OCI-LY3 (cell line): ENCODE data around the gene SUSD4.
"Not testable (repeated sequence)": the region's sequence is repeated elsewhere in the genome, so short reads cannot be mapped to it uniquely, and the experiment has no call there.

Experiments
- H2AFZ ChIP-seq: fragments of 200-600, 300-600 bp; shearing (Covaris generic); 2 replicates; pipeline ENCODE4 v1.6.0; 2014; ENCODE audit warnings: antibody characterized with exemption, low read depth, low read length
- H3K27ac ChIP-seq: fragments of 200-600, 300-600 bp; sonication (generic); 2 replicates; pipeline ENCODE4 v1.5.1; 2014; ENCODE audit warnings: mild to moderate bottlenecking, low read length, moderate library complexity, mixed read lengths
- H3K27me3 ChIP-seq: fragments of 200-600, 300-600 bp; sonication (generic); 2 replicates; pipeline ENCODE4 v1.6.1; 2014; ENCODE audit warnings: low read depth, low read length, mixed read lengths
- H3K36me3 ChIP-seq: fragments of 200-600, 300-600 bp; sonication (generic); replicated peaks from 2 replicates; pipeline ENCODE3; 2014; ENCODE audit warnings: low read depth, low read length, mixed read lengths
- H3K4me1 ChIP-seq: fragments of 300-600, 200-600 bp; sonication (generic); 2 replicates; pipeline ENCODE4 v1.6.1; 2014; ENCODE audit warnings: low read length, mixed read lengths
- H3K4me2 ChIP-seq: fragments of 200-600, 300-600 bp; sonication (generic); 2 replicates; pipeline ENCODE4 v1.6.1; 2014; ENCODE audit warnings: low read length, mixed read lengths
- H3K4me3 ChIP-seq: fragments of 300-600, 200-600 bp; sonication (generic); 2 replicates; pipeline ENCODE4 v1.5.1; 2014; ENCODE audit warnings: antibody characterized with exemption, mild to moderate bottlenecking, low read length, moderate library complexity
- H3K79me2 ChIP-seq: fragments of 300-600, 200-600 bp; shearing (Covaris generic); 2 replicates; pipeline ENCODE4 v1.6.1; 2014; ENCODE audit warnings: mild to moderate bottlenecking, low read length, mixed read lengths
- H3K9ac ChIP-seq: fragments of 300-600, 200-600 bp; shearing (Covaris generic); 2 replicates; pipeline ENCODE4 v1.6.0; 2014; ENCODE audit warnings: mild to moderate bottlenecking, low read length, moderate library complexity
- H3K9me3 ChIP-seq: fragments of 200-600, 300-600 bp; shearing (Covaris generic); 2 replicates; pipeline ENCODE4 v1.6.1; 2014; ENCODE audit warnings: low read length, mixed read lengths; ENCODE audit not compliant: insufficient read depth
- H4K20me1 ChIP-seq: fragments of 200-600, 300-600 bp; sonication (generic); 2 replicates; pipeline ENCODE4 v1.6.1; 2016; ENCODE audit warnings: low read length, mixed read lengths; ENCODE audit not compliant: insufficient read depth
- CTCF ChIP-seq: fragments of 200-600, 300-600 bp; sonication (generic); IDR thresholded peaks from 2 replicates; pipeline ENCODE4 v1.5.1; 2014; ENCODE audit warnings: antibody characterized with exemption, low read length, low read depth
- EZH2phosphoT487 ChIP-seq: fragments of 200-600 bp; shearing (Covaris generic); IDR thresholded peaks from 2 replicates; pipeline ENCODE4 v1.6.1; 2018; ENCODE audit warnings: antibody characterized with exemption, mixed run types, low read depth

Gene SUSD4

GRCh38 chr1:223290397-223290796 is 73.6 kb downstream of the SUSD4 start:
- Histone ChIP-seq H3K4me3 (no peak overlapping the region), H3K4me1 (no peaks in the 10 kb centered on the region), H3K27me3 (peaks cover 46% of the 10 kb centered on the region), H3K9ac (no peak overlapping the region), H3K36me3 (no peaks in the 10 kb centered on the region), H3K27ac (no peak overlapping the region), H2AFZ (no peak overlapping the region), H3K79me2 (no peaks in the 10 kb centered on the region), H4K20me1 (no peaks in the 10 kb centered on the region), H3K4me2 (no peak overlapping the region), H3K9me3 (no peaks in the 10 kb centered on the region)
- no peak for TF ChIP-seq CTCF
- no peak for TF ChIP-seq EZH2phosphoT487

GRCh38 chr1:223289621-223290020 is 74.4 kb downstream of the SUSD4 start:
- Histone ChIP-seq H3K9me3 (no peaks in the 10 kb centered on the region), H3K9ac (no peak overlapping the region), H3K4me1 (no peaks in the 10 kb centered on the region), H3K36me3 (no peaks in the 10 kb centered on the region), H4K20me1 (no peaks in the 10 kb centered on the region), H3K4me3 (no peak overlapping the region), H3K4me2 (no peak overlapping the region), H2AFZ (no peak overlapping the region), H3K79me2 (no peaks in the 10 kb centered on the region), H3K27me3 (peaks cover 38% of the 10 kb centered on the region), H3K27ac (no peak overlapping the region)
- TF ChIP-seq EZH2phosphoT487 (no peak), CTCF (no peak)

- Histone ChIP-seq H3K4me3 (no peak overlapping the region), H4K20me1 (no peaks in the 10 kb centered on the region), H3K9me3 (no peaks in the 10 kb centered on the region), H3K9ac (no peak overlapping the region), H3K4me2 (no peak overlapping the region), H3K36me3 (no peaks in the 10 kb centered on the region), H3K79me2 (no peaks in the 10 kb centered on the region), H2AFZ (no peak overlapping the region), H3K27me3 (peaks cover 31% of the 10 kb centered on the region), H3K27ac (no peak overlapping the region), H3K4me1 (no peaks in the 10 kb centered on the region)
- TF ChIP-seq EZH2phosphoT487 = no peak
- TF ChIP-seq CTCF = no peak
Observed at GRCh38 chr1:223288826-223289225, 75.2 kb downstream of the SUSD4 start.

- TF ChIP-seq EZH2phosphoT487 (no peak), CTCF (no peak)
- Histone ChIP-seq H3K79me2 (no peaks in the 10 kb centered on the region), H3K27me3 (peaks cover 11% of the 10 kb centered on the region), H3K27ac (no peak overlapping the region), H4K20me1 (no peaks in the 10 kb centered on the region), H3K4me3 (no peak overlapping the region), H3K4me1 (no peaks in the 10 kb centered on the region), H3K9ac (no peak overlapping the region), H3K9me3 (no peaks in the 10 kb centered on the region), H3K36me3 (no peaks in the 10 kb centered on the region), H3K4me2 (no peak overlapping the region), H2AFZ (no peak overlapping the region)
Observed at GRCh38 chr1:223285452-223285851, 78.5 kb downstream of the SUSD4 start.

- H3K27ac ChIP-seq, H3K27me3 ChIP-seq, H3K9ac ChIP-seq, H3K36me3 ChIP-seq, H4K20me1 ChIP-seq, H3K4me2 ChIP-seq, H2AFZ ChIP-seq, H3K9me3 ChIP-seq, H3K4me1 ChIP-seq, H3K4me3 ChIP-seq, H3K79me2 ChIP-seq: not testable (repeated sequence)
Observed at GRCh38 chr1:223283697-223284096, 80.3 kb downstream of the SUSD4 start.

GRCh38 chr1:223278311-223278710 is 85.7 kb downstream of the SUSD4 start:
- not testable (repeated sequence) for H3K79me2 ChIP-seq, H3K9ac ChIP-seq, H3K9me3 ChIP-seq, H3K4me3 ChIP-seq, H3K4me2 ChIP-seq, H4K20me1 ChIP-seq, H3K4me1 ChIP-seq, H2AFZ ChIP-seq, H3K27me3 ChIP-seq, H3K27ac ChIP-seq, H3K36me3 ChIP-seq
